ENCODE measurements around the gene FOXK2. TPM values are rescaled to one million over a fixed set of nuclear protein-coding genes. Genes with fewer than 3 reads are reported as not detected.

FOXK2 gene
- polyA plus RNA-seq, 2 of the 4 experiments (the other 2 are of a cell fraction): 34.8 to 39.2 TPM

DNA sequence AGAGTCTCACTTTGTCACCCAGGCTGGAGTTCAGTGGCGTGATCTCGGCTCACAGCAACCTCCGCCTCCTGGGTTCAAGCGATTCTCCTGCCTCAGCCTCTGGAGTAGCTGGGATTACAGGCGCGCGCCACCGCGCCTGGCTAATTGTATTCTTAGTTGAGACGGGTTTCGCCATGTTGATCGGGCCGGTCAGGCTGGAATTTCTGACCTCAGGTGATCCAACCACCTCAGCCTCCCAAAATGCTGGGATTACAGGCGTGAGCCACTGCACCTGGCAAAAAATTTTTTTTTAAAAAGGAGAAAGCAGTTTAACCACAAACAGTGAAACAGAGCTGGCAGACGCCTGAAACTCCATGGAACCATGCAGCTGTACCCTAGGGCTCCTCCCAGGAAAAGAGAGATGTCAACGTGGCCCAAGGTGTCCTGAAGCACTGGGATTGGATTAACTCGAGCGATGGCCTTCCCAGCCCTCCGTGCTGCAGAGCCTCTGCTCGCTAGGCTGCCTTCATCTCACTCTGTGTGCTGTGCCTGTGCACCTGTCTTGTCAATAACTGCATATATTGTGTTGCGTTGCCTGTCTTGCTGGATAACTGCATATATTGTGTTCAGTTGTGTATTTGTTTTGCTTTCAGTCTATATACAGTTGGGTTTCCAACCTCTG lies 29.6 kb upstream of the FOXK2 start:
- no peaks in the 10 kb centered on the region for H3K9me3 ChIP-seq
- ATAC-seq: no peak
- TF ChIP-seq KDM5A (IDR thresholded peaks at IDR 0.05): no peak
- no peak for TF ChIP-seq NPAS2 (CRISPR knock-in tag; IDR thresholded peaks at IDR 0.05; ENCODE audit: borderline replicate concordance)
- TF ChIP-seq, protein P1, sequence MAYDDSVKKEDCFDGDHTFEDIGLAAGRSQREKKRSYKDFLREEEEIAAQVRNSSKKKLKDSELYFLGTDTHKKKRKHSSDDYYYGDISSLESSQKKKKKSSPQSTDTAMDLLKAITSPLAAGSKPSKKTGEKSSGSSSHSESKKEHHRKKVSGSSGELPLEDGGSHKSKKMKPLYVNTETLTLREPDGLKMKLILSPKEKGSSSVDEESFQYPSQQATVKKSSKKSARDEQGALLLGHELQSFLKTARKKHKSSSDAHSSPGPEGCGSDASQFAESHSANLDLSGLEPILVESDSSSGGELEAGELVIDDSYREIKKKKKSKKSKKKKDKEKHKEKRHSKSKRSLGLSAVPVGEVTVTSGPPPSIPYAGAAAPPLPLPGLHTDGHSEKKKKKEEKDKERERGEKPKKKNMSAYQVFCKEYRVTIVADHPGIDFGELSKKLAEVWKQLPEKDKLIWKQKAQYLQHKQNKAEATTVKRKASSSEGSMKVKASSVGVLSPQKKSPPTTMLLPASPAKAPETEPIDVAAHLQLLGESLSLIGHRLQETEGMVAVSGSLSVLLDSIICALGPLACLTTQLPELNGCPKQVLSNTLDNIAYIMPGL (CRISPR knock-in tag; IDR thresholded peaks at IDR 0.05; ENCODE audit: borderline replicate concordance): no peak
- TF ChIP-seq, protein P2, sequence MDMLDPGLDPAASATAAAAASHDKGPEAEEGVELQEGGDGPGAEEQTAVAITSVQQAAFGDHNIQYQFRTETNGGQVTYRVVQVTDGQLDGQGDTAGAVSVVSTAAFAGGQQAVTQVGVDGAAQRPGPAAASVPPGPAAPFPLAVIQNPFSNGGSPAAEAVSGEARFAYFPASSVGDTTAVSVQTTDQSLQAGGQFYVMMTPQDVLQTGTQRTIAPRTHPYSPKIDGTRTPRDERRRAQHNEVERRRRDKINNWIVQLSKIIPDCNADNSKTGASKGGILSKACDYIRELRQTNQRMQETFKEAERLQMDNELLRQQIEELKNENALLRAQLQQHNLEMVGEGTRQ (IDR thresholded peaks at IDR 0.05): no peak
- no peak for TF ChIP-seq CHD4 (IDR thresholded peaks at IDR 0.05; ENCODE audit: borderline replicate concordance)
- H3K4me1 ChIP-seq: peaks cover 23% of the 10 kb centered on the region
- H3K4me2 ChIP-seq: no peak overlapping the region
- ChIA-PET CTCF (interaction anchor here (0.9 to 5.7 kb wide), 3 partner anchors 36 to 64 kb away, joined by 3 to 26 read pairs (median 11); no protein-coding TSS in a partner anchor), POLR2A (no interaction called here)
- H3K27ac ChIP-seq: no peak overlapping the region
- DNase-seq (ENCODE audit: low read depth in 1 of 2, low spot score in 1 of 2): no peak
- 90% methylated on average over 21 of the region's 21 CpGs for WGBS (ENCODE audit: missing lambda C conversion rate)
- H3K4me3 ChIP-seq: no peak overlapping the region
- no peak for FAIRE-seq

DNA sequence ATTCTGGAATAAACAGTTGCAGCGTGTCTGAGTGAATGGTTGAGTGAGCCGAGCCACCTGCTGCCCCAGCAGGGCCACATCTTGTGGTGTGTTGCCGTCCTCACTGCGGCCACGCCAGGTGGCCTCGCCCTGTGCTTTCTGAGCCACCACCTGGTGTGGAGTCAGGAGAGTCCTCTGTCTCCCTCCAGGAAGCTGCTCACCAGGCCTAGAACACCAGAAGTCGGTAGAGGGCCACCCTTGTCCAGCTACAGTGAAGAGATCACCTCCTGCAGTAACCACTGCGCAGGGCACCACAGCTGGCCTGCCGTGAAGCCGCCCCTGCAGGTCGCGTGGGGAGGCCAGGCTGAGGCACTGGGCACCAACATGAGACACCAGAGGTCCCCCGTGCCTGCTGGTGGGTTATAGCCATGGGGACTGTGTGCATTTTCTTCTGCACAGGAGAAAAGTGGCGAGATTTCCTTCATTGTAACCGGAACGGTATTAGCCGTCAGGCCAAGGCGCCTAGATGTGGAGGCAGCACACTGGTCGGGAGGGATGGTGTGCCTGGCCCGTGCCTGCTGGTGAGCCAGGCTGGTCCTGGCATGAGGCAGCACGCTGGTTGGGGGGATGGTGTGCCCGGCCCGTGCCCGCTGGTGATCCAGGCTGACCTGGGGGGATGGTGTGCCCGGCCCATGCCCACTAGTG lies 28.9 kb upstream of the FOXK2 start:
- CTCF ChIA-PET: interaction anchor here (0.9 to 5.7 kb wide), 4 partner anchors 36 to 140 kb away, joined by 3 to 26 read pairs (median 7); no protein-coding TSS in a partner anchor
- Histone ChIP-seq H3K4me3 (no peak overlapping the region), H3K27ac (no peak overlapping the region), H3K9me3 (no peaks in the 10 kb centered on the region), H3K4me2 (no peak overlapping the region), H3K4me1 (peaks cover 23% of the 10 kb centered on the region)
- POLR2A ChIA-PET: no interaction called here
- FAIRE-seq: no peak
- DNase-seq (ENCODE audit: low read depth in 1 of 2, low spot score in 1 of 2): no peak
- WGBS (ENCODE audit: missing lambda C conversion rate): 88% methylated on average over 22 of the region's 25 CpGs
- no peak for ATAC-seq
- TF ChIP-seq MYC (IDR thresholded peaks at IDR 0.05; ENCODE audit: borderline replicate concordance, low read length) (no peak), SMC3 (IDR thresholded peaks at IDR 0.05) (no peak), FOSB (CRISPR knock-in tag; IDR thresholded peaks at IDR 0.05) (no peak), CHD4 (IDR thresholded peaks at IDR 0.05; ENCODE audit: borderline replicate concordance) (no peak), TFCP2L1 (CRISPR knock-in tag; IDR thresholded peaks at IDR 0.05) (no peak), FOSL2 (IDR thresholded peaks at IDR 0.05) (no peak), FOSL2 (CRISPR knock-in tag; IDR thresholded peaks at IDR 0.05) (no peak), EP300 (IDR thresholded peaks at IDR 0.05) (no peak), CEBPB (IDR thresholded peaks at IDR 0.05) (no peak), RARB (CRISPR knock-in tag; IDR thresholded peaks at IDR 0.05) (no peak), MAFK (IDR thresholded peaks at IDR 0.05; ENCODE audit: partially characterized antibody) (no peak), JUN (IDR thresholded peaks at IDR 0.05) (no peak), KDM5A (IDR thresholded peaks at IDR 0.05) (no peak), HOXB13 (CRISPR knock-in tag; IDR thresholded peaks at IDR 0.05; ENCODE audit: low read depth) (no peak), EHMT2 (IDR thresholded peaks at IDR 0.05; ENCODE audit: low read depth) (no peak), RNF2 (IDR thresholded peaks at IDR 0.05; ENCODE audit: borderline replicate concordance, low read depth) (no peak)
- TF ChIP-seq, protein P3, sequence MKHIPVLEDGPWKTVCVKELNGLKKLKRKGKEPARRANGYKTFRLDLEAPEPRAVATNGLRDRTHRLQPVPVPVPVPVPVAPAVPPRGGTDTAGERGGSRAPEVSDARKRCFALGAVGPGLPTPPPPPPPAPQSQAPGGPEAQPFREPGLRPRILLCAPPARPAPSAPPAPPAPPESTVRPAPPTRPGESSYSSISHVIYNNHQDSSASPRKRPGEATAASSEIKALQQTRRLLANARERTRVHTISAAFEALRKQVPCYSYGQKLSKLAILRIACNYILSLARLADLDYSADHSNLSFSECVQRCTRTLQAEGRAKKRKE (CRISPR knock-in tag; IDR thresholded peaks at IDR 0.05; ENCODE audit: low read depth): no peak
- TF ChIP-seq, protein P4, sequence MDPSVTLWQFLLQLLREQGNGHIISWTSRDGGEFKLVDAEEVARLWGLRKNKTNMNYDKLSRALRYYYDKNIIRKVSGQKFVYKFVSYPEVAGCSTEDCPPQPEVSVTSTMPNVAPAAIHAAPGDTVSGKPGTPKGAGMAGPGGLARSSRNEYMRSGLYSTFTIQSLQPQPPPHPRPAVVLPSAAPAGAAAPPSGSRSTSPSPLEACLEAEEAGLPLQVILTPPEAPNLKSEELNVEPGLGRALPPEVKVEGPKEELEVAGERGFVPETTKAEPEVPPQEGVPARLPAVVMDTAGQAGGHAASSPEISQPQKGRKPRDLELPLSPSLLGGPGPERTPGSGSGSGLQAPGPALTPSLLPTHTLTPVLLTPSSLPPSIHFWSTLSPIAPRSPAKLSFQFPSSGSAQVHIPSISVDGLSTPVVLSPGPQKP (IDR thresholded peaks at IDR 0.05; ENCODE audit: low read depth, low read length): no peak
- TF ChIP-seq, protein P2 (IDR thresholded peaks at IDR 0.05): no peak
